Testis (tissue), 3 donors: ENCODE data around the gene ENO1. TPM values are rescaled to one million over a fixed set of nuclear protein-coding genes. Genes with fewer than 3 reads are reported as not detected.

Source experiments
- DNase-seq: peaks from one replicate; pipeline ENCODE4 v3.0.0-alpha.2; 2019
- H3K27ac ChIP-seq, 2 donors: fragments of 200-600 bp; sonication (generic); one replicate each; pipeline ENCODE4 v1.5.1; 2019
- H3K27me3 ChIP-seq: fragments of 200-600 bp; sonication (generic); one replicate; pipeline ENCODE4 v1.5.1; 2019
- H3K36me3 ChIP-seq: fragments of 200-600 bp; sonication (generic); one replicate; pipeline ENCODE4 v1.5.1; 2017; ENCODE audit warnings: low read depth; ENCODE audit errors: missing control alignments
- H3K4me1 ChIP-seq: fragments of 200-600 bp; sonication (generic); one replicate; pipeline ENCODE4 v1.5.1; 2019
- H3K4me3 ChIP-seq, 2 donors: fragments of 200-600 bp; sonication (generic); one replicate each; pipeline ENCODE4 v1.5.1; 2017 to 2019
- H3K9me3 ChIP-seq: fragments of 200-600 bp; sonication (generic); one replicate; pipeline ENCODE4 v1.5.1; 2017
- CTCF ChIP-seq, 3 experiments: fragments of 450-650 bp in 2 of 3; fragments of 200-600 bp in 1 of 3; sonication (generic) in 1 of 3; IDR thresholded peaks; one replicate each; pipeline ENCODE4 v1.5.1; 2016 to 2019; ENCODE audit warnings: antibody characterized with exemption in 3 of 3, mild to moderate bottlenecking in 2 of 3, moderate library complexity in 1 of 3
- POLR2A ChIP-seq: fragments of 450-650 bp; IDR thresholded peaks from one replicate; pipeline ENCODE4 v1.6.1; 2017; ENCODE audit warnings: antibody characterized with exemption, mild to moderate bottlenecking, moderate library complexity
- WGBS, 2 donors: methylation state at CpG; one replicate each; pipeline ENCODE4 v1.1.5; 2018; 5-methylcytosine and 5-hydroxymethylcytosine counted together
- intact Hi-C: fragments of 100-400 bp; cut with DNase I; formaldehyde crosslinking; loops from one replicate; pipeline ENCODE4 v1.15.1; 2023; ENCODE audit warnings: low total_unique reads
- polyA plus RNA-seq: library from polyadenylated mRNA; stranded (reverse); fragments of 350-450 nt; fragmentation: Illumina TruSeq; extraction: RNeasy Lipid Tissue Mini Kit (QIAGEN cat#74804); gene quantifications from one replicate; pipeline ENCODE4 v1.2.3, GENCODE V29; 2014; ENCODE audit warnings: low read depth, low replicate concordance; ENCODE audit not compliant: insufficient read depth
- total RNA-seq, 2 donors: library from RNA; depleted of rRNA; stranded (reverse); fragments of >200 nt; gene quantifications; one replicate each; pipeline ENCODE4 v1.2.3, GENCODE V29; 2016

The ENO1 gene
- total and polyA plus RNA-seq, 3 donors from 2014 or later, result 310 to 589 (median 380) TPM

DNA sequence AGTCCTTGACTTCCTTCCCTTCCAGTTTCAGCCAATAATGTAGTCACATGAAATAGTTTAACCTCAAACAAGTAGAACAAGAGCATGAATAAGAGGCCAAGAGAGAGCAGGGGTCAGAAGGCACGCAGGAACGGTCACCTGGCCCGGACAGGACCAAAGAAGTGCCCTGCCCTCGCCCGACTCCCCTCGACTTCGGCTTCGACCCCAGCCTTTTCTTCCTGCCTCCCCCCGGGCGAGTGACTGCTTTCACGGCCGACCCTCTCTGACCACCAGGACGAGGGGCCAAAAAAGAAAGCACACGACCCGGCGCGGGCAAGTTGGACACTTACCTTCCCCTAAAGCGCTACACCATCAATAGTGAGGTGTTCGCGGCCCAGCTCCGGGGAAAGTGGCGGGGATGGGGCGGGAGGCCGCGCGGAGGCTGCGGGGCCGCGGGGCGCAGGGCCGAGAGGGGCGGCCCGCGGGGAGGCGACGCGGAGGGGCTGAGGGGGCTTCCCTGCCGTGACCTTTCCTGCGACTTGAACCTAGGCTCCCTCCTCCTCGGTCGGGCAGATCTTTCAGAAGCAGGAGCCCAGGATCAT lies 61.6 kb downstream of the ENO1 start:
- H3K4me3 ChIP-seq, result peak overlapping the region; percentile 93 to 98
- WGBS, 2 donors, result 0 to 2% methylated on average over 29 to 41 of the region's 41 CpGs
- no peaks in the 10 kb centered on the region for H3K27me3 ChIP-seq
- H3K27ac ChIP-seq, result peak overlapping the region; percentile 93 to 98
- TF ChIP-seq POLR2A, result no peak
- TF ChIP-seq CTCF (IDR thresholded peaks at IDR 0.05), result no peak
- intact Hi-C loops, result no loop called here
- DNase-seq, result peak; percentile 58
- no peaks in the 10 kb centered on the region for H3K9me3 ChIP-seq
- H3K36me3 ChIP-seq, result no peaks in the 10 kb centered on the region
- peaks cover 22% of the 10 kb centered on the region for H3K4me1 ChIP-seq

- no peak for TF ChIP-seq POLR2A
- TF ChIP-seq CTCF (IDR thresholded peaks at IDR 0.05), result no peak
- no peaks in the 10 kb centered on the region for H3K27me3 ChIP-seq
- peaks cover 22% of the 10 kb centered on the region for H3K4me1 ChIP-seq
- DNase-seq, result no peak
- no peaks in the 10 kb centered on the region for H3K9me3 ChIP-seq
- no peaks in the 10 kb centered on the region for H3K36me3 ChIP-seq
- intact Hi-C loops, result no loop called here
- H3K4me3 ChIP-seq, result peak overlapping the region; percentile 93 to 98
- WGBS, 2 donors, result 3 to 6% methylated on average over 3 of the region's 3 CpGs
- peak overlapping the region; percentile 93 to 98 for H3K27ac ChIP-seq
These were observed 62.2 kb downstream of the ENO1 start for GRCh38 chr1:8816264-8816663.

GRCh38 chr1:8815582-8816151 lies 62.8 kb downstream of the ENO1 start:
- Histone ChIP-seq H3K9me3 (no peaks in the 10 kb centered on the region), H3K4me1 (peaks cover 22% of the 10 kb centered on the region), H3K27ac (peak overlapping the region; percentile 93 to 98), H3K4me3 (no peak overlapping the region), H3K27me3 (no peaks in the 10 kb centered on the region), H3K36me3 (no peaks in the 10 kb centered on the region)
- intact Hi-C loops, result no loop called here
- TF ChIP-seq CTCF (IDR thresholded peaks at IDR 0.05), result no peak
- no peak for TF ChIP-seq POLR2A
- DNase-seq, result no peak
- 7 to 8% methylated on average over 2 of the region's 2 CpGs for WGBS, 2 donors

DNA sequence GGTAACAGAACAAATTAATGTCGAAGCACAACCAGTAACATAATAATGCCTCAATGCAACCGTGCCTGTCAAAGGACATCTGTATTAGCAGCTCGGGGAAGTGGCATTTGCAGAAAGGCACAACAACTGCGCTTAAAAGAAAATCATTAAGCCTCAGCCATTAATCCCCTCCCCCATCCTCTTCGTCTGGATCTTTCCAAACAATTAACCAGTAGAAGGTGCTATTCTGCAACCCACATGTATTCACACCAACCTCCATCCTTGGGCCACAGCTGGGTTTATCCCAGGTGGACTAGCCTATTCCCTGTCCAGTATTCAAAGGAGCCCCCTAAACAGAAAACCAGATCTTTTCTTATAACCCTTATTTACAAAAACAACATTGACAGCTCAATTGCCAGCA lies 63.6 kb downstream of the ENO1 start:
- no peaks in the 10 kb centered on the region for H3K9me3 ChIP-seq
- no peaks in the 10 kb centered on the region for H3K27me3 ChIP-seq
- no peak overlapping the region for H3K27ac ChIP-seq
- 33 to 59% methylated on average over 5 of the region's 5 CpGs for WGBS, 2 donors
- H3K4me1 ChIP-seq, result peaks cover 22% of the 10 kb centered on the region
- intact Hi-C loops, result no loop called here
- H3K36me3 ChIP-seq, result no peaks in the 10 kb centered on the region
- peak; percentile 27 for DNase-seq
- no peak for TF ChIP-seq CTCF (IDR thresholded peaks at IDR 0.05)
- TF ChIP-seq POLR2A, result no peak
- no peak overlapping the region for H3K4me3 ChIP-seq

GRCh38 chr1:8813991-8814390 lies 64.5 kb downstream of the ENO1 start:
- intact Hi-C loops, result no loop called here
- peaks cover 22% of the 10 kb centered on the region for H3K4me1 ChIP-seq
- H3K27ac ChIP-seq, result no peak overlapping the region
- H3K27me3 ChIP-seq, result no peaks in the 10 kb centered on the region
- no peak overlapping the region for H3K4me3 ChIP-seq
- H3K9me3 ChIP-seq, result no peaks in the 10 kb centered on the region
- TF ChIP-seq CTCF (IDR thresholded peaks at IDR 0.05), result no peak
- no peak for TF ChIP-seq POLR2A
- DNase-seq, result no peak
- H3K36me3 ChIP-seq, result no peaks in the 10 kb centered on the region
